HL-60 (cell line): ENCODE results near the gene MACROD2.

Experiments
- DNase-seq, 2 experiments: peaks; one replicate each; pipeline ENCODE4 v3.0.0-alpha.2; 2010 to 2020; ENCODE audit warnings: low read depth in 1 of 2, low spot score in 1 of 2
- H3K27ac ChIP-seq: fragments of 250-450 bp; sonication (Bioruptor Pico); replicated peaks from 2 replicates; pipeline ENCODE4 v1.5.1; 2020; ENCODE audit warnings: mild to moderate bottlenecking, moderate library complexity
- H3K27me3 ChIP-seq: fragments of 250-450 bp; sonication (Bioruptor Pico); 2 replicates; pipeline ENCODE4 v1.5.1; 2021; ENCODE audit warnings: mild to moderate bottlenecking, moderate library complexity; ENCODE audit not compliant: insufficient read depth, poor library complexity, severe bottlenecking
- H3K4me3 ChIP-seq: replicated peaks from 2 replicates; pipeline ENCODE4 v1.5.1; 2011; ENCODE audit warnings: mild to moderate bottlenecking, control low read depth, low read length; ENCODE audit not compliant: insufficient read depth
- GABPA ChIP-seq: IDR thresholded peaks from 2 replicates; pipeline ENCODE4 v1.6.1; 2012; ENCODE audit warnings: low read depth
- POLR2AphosphoS5 ChIP-seq: IDR thresholded peaks from 2 replicates; pipeline ENCODE4 v1.6.1; 2012; ENCODE audit warnings: low read depth
- REST ChIP-seq: IDR thresholded peaks from 2 replicates; pipeline ENCODE4 v1.6.1; 2012; ENCODE audit warnings: low read depth; ENCODE audit not compliant: insufficient replicate concordance
- SPI1 ChIP-seq: IDR thresholded peaks from 2 replicates; pipeline ENCODE4 v1.6.1; 2012; ENCODE audit warnings: low read depth, mild to moderate bottlenecking, borderline replicate concordance
- TF ChIP-seq, protein P1 (sequence below): IDR thresholded peaks from one replicate; pipeline ENCODE4 v1.5.1; 2011; ENCODE audit warnings: low read length, control low read depth, inconsistent platforms; ENCODE audit not compliant: insufficient read depth

MACROD2 gene

DNA sequence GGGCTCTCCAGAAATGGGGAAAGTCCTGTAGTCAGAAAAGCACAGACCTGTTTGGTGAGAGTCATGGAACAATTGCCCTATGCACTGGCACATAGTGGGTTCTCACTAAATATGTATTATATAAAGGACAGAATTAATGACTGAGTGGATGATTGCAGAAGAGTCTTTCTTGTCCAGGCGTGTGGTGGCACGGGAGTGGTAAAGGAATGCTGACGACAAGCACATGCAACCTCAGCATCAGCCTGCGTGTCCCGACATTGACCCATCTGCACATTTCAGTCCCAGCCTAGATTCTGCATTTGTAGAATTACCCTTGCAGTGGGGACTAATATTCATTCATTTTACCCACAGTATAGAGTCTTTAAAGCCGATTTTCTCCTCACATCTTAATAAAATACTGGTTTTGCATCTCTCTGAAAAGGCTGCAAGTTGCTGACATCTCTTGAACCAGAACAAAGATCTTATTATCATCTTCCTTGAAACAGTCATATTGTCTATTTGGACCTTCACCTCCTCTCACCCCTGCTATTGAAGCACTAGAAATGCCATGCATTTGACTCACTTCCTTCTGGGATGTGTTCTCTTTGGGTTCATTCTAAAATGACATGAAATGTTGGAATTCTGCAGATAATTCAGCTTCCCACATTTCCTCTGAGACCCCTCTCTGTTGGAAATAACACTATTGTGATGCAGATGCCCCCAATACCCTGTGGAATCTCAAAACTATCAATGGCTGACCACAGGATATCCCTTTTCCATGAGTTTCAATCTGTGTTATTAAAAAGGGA lies 1225.7 kb downstream of the MACROD2 start:
- H3K4me3 ChIP-seq = no peak overlapping the region
- TF ChIP-seq GABPA (no peak), POLR2AphosphoS5 (no peak), REST (no peak), SPI1 (no peak)
- TF ChIP-seq, protein P1, sequence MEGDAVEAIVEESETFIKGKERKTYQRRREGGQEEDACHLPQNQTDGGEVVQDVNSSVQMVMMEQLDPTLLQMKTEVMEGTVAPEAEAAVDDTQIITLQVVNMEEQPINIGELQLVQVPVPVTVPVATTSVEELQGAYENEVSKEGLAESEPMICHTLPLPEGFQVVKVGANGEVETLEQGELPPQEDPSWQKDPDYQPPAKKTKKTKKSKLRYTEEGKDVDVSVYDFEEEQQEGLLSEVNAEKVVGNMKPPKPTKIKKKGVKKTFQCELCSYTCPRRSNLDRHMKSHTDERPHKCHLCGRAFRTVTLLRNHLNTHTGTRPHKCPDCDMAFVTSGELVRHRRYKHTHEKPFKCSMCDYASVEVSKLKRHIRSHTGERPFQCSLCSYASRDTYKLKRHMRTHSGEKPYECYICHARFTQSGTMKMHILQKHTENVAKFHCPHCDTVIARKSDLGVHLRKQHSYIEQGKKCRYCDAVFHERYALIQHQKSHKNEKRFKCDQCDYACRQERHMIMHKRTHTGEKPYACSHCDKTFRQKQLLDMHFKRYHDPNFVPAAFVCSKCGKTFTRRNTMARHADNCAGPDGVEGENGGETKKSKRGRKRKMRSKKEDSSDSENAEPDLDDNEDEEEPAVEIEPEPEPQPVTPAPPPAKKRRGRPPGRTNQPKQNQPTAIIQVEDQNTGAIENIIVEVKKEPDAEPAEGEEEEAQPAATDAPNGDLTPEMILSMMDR = no peak
- no peak overlapping the region for H3K27ac ChIP-seq
- DNase-seq = no peak
- H3K27me3 ChIP-seq = no peaks in the 10 kb centered on the region

DNA sequence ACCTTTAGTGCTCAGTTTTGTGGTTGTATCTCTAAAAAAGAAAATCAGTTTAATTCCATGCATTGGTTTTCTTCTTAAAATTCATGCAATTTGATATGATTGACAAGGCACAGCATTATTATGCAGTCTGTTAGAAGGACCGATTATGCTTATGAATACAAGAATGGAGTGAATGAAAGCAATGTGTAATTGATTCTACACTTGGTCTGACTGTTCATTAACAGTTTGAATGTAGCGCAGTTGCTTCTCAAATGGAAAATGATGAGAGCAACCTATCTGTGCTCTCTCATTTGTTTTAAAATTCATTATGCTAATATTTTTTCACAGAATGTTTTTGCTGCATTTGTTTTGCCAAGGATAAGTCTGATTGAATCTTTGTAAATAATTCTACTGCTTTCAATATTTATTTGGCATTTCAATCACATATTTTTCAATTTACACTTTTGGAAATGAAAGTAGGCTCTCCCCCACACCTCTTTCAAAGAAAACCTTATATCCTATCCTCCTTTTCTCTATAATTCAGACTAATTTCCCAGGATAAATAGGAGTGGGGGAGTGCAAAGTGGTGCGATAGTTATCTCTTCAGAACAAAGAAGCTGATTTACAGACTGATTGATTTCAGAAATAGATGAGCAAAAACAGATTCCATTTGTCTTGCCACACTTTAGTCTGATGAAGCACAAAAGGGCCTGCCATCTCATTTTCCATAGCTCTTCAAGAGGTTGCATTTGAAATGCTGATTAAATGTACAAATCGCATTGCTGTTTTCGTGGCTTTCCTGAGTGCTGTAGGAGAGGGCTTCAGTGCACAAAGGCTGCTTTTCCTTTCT lies 1227.4 kb downstream of the MACROD2 start:
- Histone ChIP-seq H3K27me3 (no peaks in the 10 kb centered on the region), H3K27ac (no peak overlapping the region), H3K4me3 (no peak overlapping the region)
- no peak for DNase-seq
- TF ChIP-seq POLR2AphosphoS5 (no peak), REST (no peak), GABPA (no peak), SPI1 (no peak)
- TF ChIP-seq, protein P1 = no peak

GRCh38 chr20:15224199-15224598 lies 1228.9 kb downstream of the MACROD2 start:
- TF ChIP-seq SPI1 = no peak
- no peak for TF ChIP-seq POLR2AphosphoS5
- no peak for TF ChIP-seq REST
- TF ChIP-seq, protein P1 = no peak
- no peak for TF ChIP-seq GABPA
- DNase-seq = no peak
- Histone ChIP-seq H3K27me3 (no peaks in the 10 kb centered on the region), H3K27ac (no peak overlapping the region), H3K4me3 (no peak overlapping the region)
